Sigmoid colon (tissue), 4 donors: ENCODE results near the gene DPYSL3.

ENCODE experiments used
- EP300 ChIP-seq, 4 donors: sonication (generic); formaldehyde crosslinking; IDR thresholded peaks; one replicate each; pipeline ENCODE4 v1.6.1; 2017; ENCODE audit warnings: antibody characterized with exemption in 4 of 4
- POLR2A ChIP-seq, 2 donors: fragments of 450-650 bp; IDR thresholded peaks; one replicate each; pipeline ENCODE4 v1.6.1; 2016; ENCODE audit warnings: antibody characterized with exemption in 2 of 2, mild to moderate bottlenecking in 2 of 2, moderate library complexity in 2 of 2
- POLR2AphosphoS5 ChIP-seq, 4 donors: sonication (generic); formaldehyde crosslinking; IDR thresholded peaks; one replicate each; pipeline ENCODE4 v1.6.1; 2017; ENCODE audit warnings: antibody characterized with exemption in 4 of 4
- TF ChIP-seq, protein P1 (sequence below), 4 experiments: fragments of 450-650 bp in 3 of 4; fragments of 200-600 bp in 1 of 4; IDR thresholded peaks; one replicate each; pipeline ENCODE4 v1.5.1; 2016 to 2019; ENCODE audit warnings: antibody characterized with exemption in 4 of 4, mild to moderate bottlenecking in 3 of 4, moderate library complexity in 2 of 4

DNA sequence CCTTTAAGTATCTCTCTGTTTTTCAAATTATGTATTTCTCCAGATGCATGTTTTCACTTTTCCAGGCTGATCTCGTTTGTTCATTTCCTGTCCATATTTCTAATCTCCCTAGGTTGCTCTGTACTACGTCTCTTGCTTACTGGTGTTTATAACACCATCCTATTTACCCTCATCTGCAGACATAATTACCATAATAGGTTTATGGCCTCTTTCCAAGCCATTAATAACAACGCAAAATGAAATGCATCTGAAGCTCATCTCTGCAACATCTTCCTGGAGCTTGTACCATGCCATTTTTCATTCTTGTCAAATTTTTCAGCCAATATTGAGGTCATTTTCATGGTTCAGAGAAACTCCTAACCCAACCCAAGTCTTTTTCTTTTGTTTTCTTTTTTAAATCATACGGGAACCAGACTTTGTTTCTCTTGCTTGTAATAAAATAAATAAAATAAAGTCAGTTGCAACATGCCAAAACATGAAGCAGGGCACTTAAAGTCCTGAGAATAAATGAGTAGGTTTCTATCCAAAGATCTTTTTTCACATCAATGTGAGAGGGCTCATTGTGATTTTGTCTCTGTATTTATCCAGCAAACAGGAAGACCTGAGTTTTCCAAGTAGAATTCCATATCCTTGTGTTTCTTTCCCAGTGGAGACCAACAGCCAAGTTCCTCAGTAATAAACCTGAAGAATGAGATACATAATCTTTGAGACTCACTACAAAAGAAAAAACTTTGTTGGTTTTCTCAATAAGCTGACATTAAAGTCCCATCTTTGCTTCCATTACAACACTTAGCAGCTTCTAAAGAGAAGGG lies 37.0 kb downstream of the DPYSL3 start:
- TF ChIP-seq, protein P1, sequence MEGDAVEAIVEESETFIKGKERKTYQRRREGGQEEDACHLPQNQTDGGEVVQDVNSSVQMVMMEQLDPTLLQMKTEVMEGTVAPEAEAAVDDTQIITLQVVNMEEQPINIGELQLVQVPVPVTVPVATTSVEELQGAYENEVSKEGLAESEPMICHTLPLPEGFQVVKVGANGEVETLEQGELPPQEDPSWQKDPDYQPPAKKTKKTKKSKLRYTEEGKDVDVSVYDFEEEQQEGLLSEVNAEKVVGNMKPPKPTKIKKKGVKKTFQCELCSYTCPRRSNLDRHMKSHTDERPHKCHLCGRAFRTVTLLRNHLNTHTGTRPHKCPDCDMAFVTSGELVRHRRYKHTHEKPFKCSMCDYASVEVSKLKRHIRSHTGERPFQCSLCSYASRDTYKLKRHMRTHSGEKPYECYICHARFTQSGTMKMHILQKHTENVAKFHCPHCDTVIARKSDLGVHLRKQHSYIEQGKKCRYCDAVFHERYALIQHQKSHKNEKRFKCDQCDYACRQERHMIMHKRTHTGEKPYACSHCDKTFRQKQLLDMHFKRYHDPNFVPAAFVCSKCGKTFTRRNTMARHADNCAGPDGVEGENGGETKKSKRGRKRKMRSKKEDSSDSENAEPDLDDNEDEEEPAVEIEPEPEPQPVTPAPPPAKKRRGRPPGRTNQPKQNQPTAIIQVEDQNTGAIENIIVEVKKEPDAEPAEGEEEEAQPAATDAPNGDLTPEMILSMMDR (IDR thresholded peaks at IDR 0.05), result no peak
- no peak for TF ChIP-seq POLR2A (IDR thresholded peaks at IDR 0.05)
- TF ChIP-seq EP300 (IDR thresholded peaks at IDR 0.05), result no peak
- TF ChIP-seq POLR2AphosphoS5 (IDR thresholded peaks at IDR 0.05), result peak in 1 of 4 donors; percentile 6
